Endothelial cell of umbilical vein (primary cell): ENCODE measurements around the gene SWSAP1. TPM values are rescaled to one million over a fixed set of nuclear protein-coding genes. Genes with fewer than 3 reads are reported as not detected.
"Not testable (repeated sequence)": the region's sequence is repeated elsewhere in the genome, so short reads cannot be mapped to it uniquely, and the experiment has no call there.

Experiments used
- BruUV-seq: library from RNA; stranded (reverse); fragments of 400-500 nt; replicated peaks from 2 replicates; lab custom pipeline; 2021; lab: Mats Ljungman, UMichigan
- CTCF ChIA-PET: fragments of 300-600, 350-600 bp; sonication (Branson Sonifier 250); formaldehyde crosslinking; loops from one replicate; lab custom pipeline; 2021; ENCODE audit warnings: antibody characterized with exemption, inconsistent platforms; lab: Charles Lee
- POLR2A ChIA-PET: fragments of 300-600, 350-600 bp; sonication (Branson Sonifier 250); formaldehyde crosslinking; loops from one replicate; lab custom pipeline; 2021; ENCODE audit warnings: antibody characterized with exemption, inconsistent platforms; lab: Charles Lee
- DNase-seq: peaks from one replicate; pipeline ENCODE4 v3.0.0-alpha.2; 2011; ENCODE audit warnings: low read depth, low spot score
- FAIRE-seq: peaks from 2 replicates; lab custom pipeline; 2011; peaks lifted over from hg19 to GRCh38; lab: Jason Lieb, UNC
- H2AFZ ChIP-seq: 2 replicates; pipeline ENCODE4 v1.6.0; 2012; ENCODE audit warnings: low read depth, low read length, control low read depth, inconsistent platforms
- H3K27ac ChIP-seq: 2 replicates; pipeline ENCODE4 v1.5.1; 2011; ENCODE audit warnings: low read depth, mild to moderate bottlenecking, control low read depth, low read length, moderate library complexity; ENCODE audit not compliant: insufficient read depth
- H3K27me3 ChIP-seq, 2 experiments: 2 replicates each; pipeline versions ENCODE4 v1.6.0 to v1.6.1; 2011; ENCODE audit warnings: low read length in 2 of 2, mixed read lengths in 1 of 2; ENCODE audit not compliant: control insufficient read depth in 2 of 2, insufficient read depth in 2 of 2
- H3K36me3 ChIP-seq, 2 experiments: 2 replicates in 1 of 2; 3 replicates in 1 of 2; pipeline ENCODE4 v1.5.1; 2011; ENCODE audit warnings: low read length in 2 of 2, mild to moderate bottlenecking in 1 of 2, moderate library complexity in 1 of 2; ENCODE audit not compliant: control insufficient read depth in 2 of 2, insufficient read depth in 2 of 2; ENCODE audit errors: extremely low read depth in 1 of 2
- H3K4me1 ChIP-seq: 3 replicates; pipeline ENCODE4 v1.5.1; 2011; ENCODE audit warnings: mild to moderate bottlenecking, low read length; ENCODE audit not compliant: control insufficient read depth, insufficient read depth; ENCODE audit errors: extremely low read depth
- H3K4me2 ChIP-seq: 2 replicates; pipeline ENCODE4 v1.6.1; 2011; ENCODE audit warnings: low read length, control low read depth, mixed read lengths; ENCODE audit not compliant: insufficient read depth
- H3K4me3 ChIP-seq, 3 experiments: fragments of 200-600 bp in 1 of 3; sonication (generic), shearing (Covaris generic) in 1 of 3; replicated peaks in 1 of 3; 2 replicates each; pipeline ENCODE4 v1.5.1; 2011 to 2016; ENCODE audit warnings: control low read depth in 3 of 3, low read length in 3 of 3, mild to moderate bottlenecking in 2 of 3, inconsistent platforms in 1 of 3, low read depth in 1 of 3, moderate library complexity in 1 of 3; ENCODE audit not compliant: insufficient read depth in 1 of 3
- H3K79me2 ChIP-seq: 2 replicates; pipeline ENCODE4 v1.6.0; 2012; ENCODE audit warnings: low read length, inconsistent platforms; ENCODE audit not compliant: control insufficient read depth, insufficient read depth
- H3K9ac ChIP-seq: replicated peaks from 2 replicates; pipeline ENCODE3; 2011; ENCODE audit warnings: low read length, control low read depth; ENCODE audit not compliant: insufficient read depth; ENCODE audit errors: extremely low read depth
- H3K9me1 ChIP-seq: replicated peaks from 3 replicates; pipeline ENCODE4 v1.6.0; 2011; ENCODE audit warnings: mild to moderate bottlenecking, low read length; ENCODE audit not compliant: control insufficient read depth, insufficient read depth; ENCODE audit errors: extremely low read depth
- H3K9me3 ChIP-seq: replicated peaks from 2 replicates; pipeline ENCODE4 v1.5.1; 2012; ENCODE audit warnings: low read length, inconsistent platforms; ENCODE audit not compliant: control insufficient read depth, insufficient read depth
- H4K20me1 ChIP-seq: replicated peaks from 2 replicates; pipeline ENCODE3; 2011; ENCODE audit warnings: mild to moderate bottlenecking, low read length; ENCODE audit not compliant: control insufficient read depth, insufficient read depth; ENCODE audit errors: extremely low read depth
- CTCF ChIP-seq, 2 donors: IDR thresholded peaks; 1 replicate in 1 of 2; 2 replicates in 1 of 2; pipeline ENCODE4 v1.5.1; 2011; ENCODE audit warnings: low read length in 2 of 2, mild to moderate bottlenecking in 2 of 2, moderate library complexity in 2 of 2, control low read depth in 1 of 2, inconsistent platforms in 1 of 2, low read depth in 1 of 2; ENCODE audit not compliant: insufficient read depth in 1 of 2; ENCODE audit errors: extremely low read depth in 1 of 2
- EZH2 ChIP-seq: IDR thresholded peaks from 2 replicates; pipeline ENCODE4 v1.6.1; 2012; ENCODE audit warnings: borderline replicate concordance, low read depth, mild to moderate bottlenecking, moderate library complexity, low read length, inconsistent platforms; ENCODE audit not compliant: severe bottlenecking
- FOS ChIP-seq: IDR thresholded peaks from 2 replicates; pipeline ENCODE4 v1.6.1; 2011; ENCODE audit warnings: mild to moderate bottlenecking, low read length, moderate library complexity, borderline replicate concordance; ENCODE audit not compliant: insufficient read depth
- GATA2 ChIP-seq: IDR thresholded peaks from 2 replicates; pipeline ENCODE4 v1.7.0; 2011; ENCODE audit warnings: low read depth, mild to moderate bottlenecking, moderate library complexity, mixed read lengths, low read length; ENCODE audit not compliant: insufficient read length, insufficient read depth
- JUN ChIP-seq: IDR thresholded peaks from 2 replicates; pipeline ENCODE4 v1.6.1; 2011; ENCODE audit warnings: borderline replicate concordance, low read depth; ENCODE audit not compliant: insufficient read length, insufficient read depth
- MAX ChIP-seq: IDR thresholded peaks from 2 replicates; pipeline ENCODE4 v1.6.1; 2011; ENCODE audit not compliant: insufficient read depth, insufficient read length
- MYC ChIP-seq: IDR thresholded peaks from one replicate; pipeline ENCODE4 v1.6.1; 2011; ENCODE audit warnings: mild to moderate bottlenecking, low read depth, low read length
- POLR2A ChIP-seq: IDR thresholded peaks from 2 replicates; pipeline ENCODE4 v1.6.1; 2012; ENCODE audit warnings: low read depth, mild to moderate bottlenecking, control low read depth, low read length
- POLR2AphosphoS5 ChIP-seq: IDR thresholded peaks from 2 replicates; pipeline ENCODE4 v1.6.1; 2012; ENCODE audit warnings: low read depth, mild to moderate bottlenecking, control low read depth, low read length, moderate library complexity; ENCODE audit not compliant: insufficient read depth
- dilution Hi-C: fragments of 300-500 bp; cut with MboI; formaldehyde crosslinking; loops from one replicate; pipeline ENCODE4 v1.15.0; 2019; ENCODE audit warnings: low sequenced_read_pairs; ENCODE audit not compliant: extremely low pct_ligation_motif_present
- intact Hi-C: fragments of 100-400 bp; cut with micrococcal nuclease; formaldehyde crosslinking; loops from one replicate; pipeline ENCODE4 v1.10.0; 2022
- polyA plus RNA-seq, 4 experiments: library from polyadenylated mRNA; depleted of rRNA in 3 of 4; stranded (reverse) in 3 of 4; unstranded in 1 of 4; fragments of >200 nt; gene quantifications; 2 replicates each; pipeline versions ENCODE4 v1.2.1 to v1.2.3, GENCODE V29; 2011 to 2012; ENCODE audit warnings: missing spikeins in 1 of 4
- total RNA-seq: library from RNA; stranded (reverse); gene quantifications from 2 replicates; pipeline ENCODE4 v1.2.3, GENCODE V29; 2021

SWSAP1 gene
- total and polyA plus RNA-seq, 2 donors (not counting 3 experiments of a cell fraction or from before 2014, with no cell fraction given) = 3.7 to 4.4 TPM

- FAIRE-seq = no peak
- DNase-seq = no peak
- no peak for TF ChIP-seq EZH2
- TF ChIP-seq FOS = no peak
- TF ChIP-seq GATA2 = no peak
- no peak for TF ChIP-seq JUN
- no peak for TF ChIP-seq MAX
- TF ChIP-seq POLR2A = no peak
- no peak for TF ChIP-seq MYC
- no peak for TF ChIP-seq CTCF (IDR thresholded peaks at IDR 0.05; ENCODE audit: extremely low read depth in 1 of 2, insufficient read depth in 1 of 2, low read depth in 1 of 2, low read length in 2 of 2)
- no peak for TF ChIP-seq POLR2AphosphoS5
- no peak overlapping the region for H3K4me3 ChIP-seq
- ChIA-PET CTCF (no interaction called here), POLR2A (no interaction called here)
- no peak overlapping the region for H3K27ac ChIP-seq
- H3K9me3 ChIP-seq = no peaks in the 10 kb centered on the region
- no peaks in the 10 kb centered on the region for H3K4me1 ChIP-seq
- no peaks in the 10 kb centered on the region for H4K20me1 ChIP-seq
- dilution Hi-C loops = no loop called here
- no peaks in the 10 kb centered on the region for H3K79me2 ChIP-seq
- H3K27me3 ChIP-seq = no peaks in the 10 kb centered on the region
- H3K9me1 ChIP-seq = no peaks in the 10 kb centered on the region
- peaks cover 0 to 15% of the 10 kb centered on the region in 2 experiments for H3K36me3 ChIP-seq
- no peak overlapping the region for H2AFZ ChIP-seq
- intact Hi-C loops = no loop called here
- no peak overlapping the region for H3K4me2 ChIP-seq
- no TSS peak for BruUV-seq
- no peak overlapping the region for H3K9ac ChIP-seq
Measured at GRCh38 chr19:11332822-11333221, 41.6 kb upstream of the SWSAP1 start.

DNA sequence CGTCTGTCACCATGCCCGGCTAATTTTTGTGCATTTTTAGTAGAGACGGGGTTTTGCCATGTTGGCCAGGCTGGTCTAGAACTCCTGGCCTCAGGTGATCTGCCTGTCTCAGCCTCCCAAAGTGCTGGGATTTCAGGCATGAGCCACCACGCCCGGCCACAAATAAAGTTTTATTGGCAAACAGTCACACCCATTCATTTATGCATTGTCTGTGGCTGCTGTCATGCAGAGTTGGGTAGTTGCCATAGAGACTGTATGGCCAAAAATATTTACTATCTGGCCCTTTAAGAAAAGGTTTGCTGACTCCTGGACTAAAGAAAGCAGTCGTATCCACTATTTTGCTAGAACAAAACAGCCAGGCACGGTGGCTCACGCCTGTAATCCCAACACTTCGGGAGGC is 40.6 kb upstream of the SWSAP1 start:
- H3K36me3 ChIP-seq = peaks cover 0 to 15% of the 10 kb centered on the region in 2 experiments
- H3K27ac ChIP-seq, H3K4me2 ChIP-seq, CTCF ChIA-PET, BruUV-seq, POLR2A ChIA-PET, H3K27me3 ChIP-seq, H3K9me3 ChIP-seq, H4K20me1 ChIP-seq, DNase-seq, H3K79me2 ChIP-seq, H3K9ac ChIP-seq, H3K4me3 ChIP-seq, intact Hi-C loops, H2AFZ ChIP-seq, H3K4me1 ChIP-seq, FAIRE-seq, dilution Hi-C loops, H3K9me1 ChIP-seq: not testable (repeated sequence)
